Measurements from ENCODE around the gene MGAT5.

Gene MGAT5

GRCh38 chr2:134278553-134278952 lies 24.7 kb downstream of the MGAT5 start:
- no peak for DNase-seq (ENCODE audit: low read depth)
- no peak overlapping the region for H3K4me3 ChIP-seq (ENCODE audit: low read length)
- TF ChIP-seq CTCF (IDR thresholded peaks at IDR 0.05; ENCODE audit: insufficient read depth, low read depth, low read length, missing control alignments), result no peak

GRCh38 chr2:134279417-134279816 lies 25.5 kb downstream of the MGAT5 start:
- no peak for TF ChIP-seq CTCF (IDR thresholded peaks at IDR 0.05; ENCODE audit: insufficient read depth, low read depth, low read length, missing control alignments)
- H3K4me3 ChIP-seq (ENCODE audit: low read length), result no peak overlapping the region
- DNase-seq (ENCODE audit: low read depth), result no peak

- H3K4me3 ChIP-seq (ENCODE audit: low read length), result no peak overlapping the region
- TF ChIP-seq CTCF (IDR thresholded peaks at IDR 0.05; ENCODE audit: insufficient read depth, low read depth, low read length, missing control alignments), result no peak
- no peak for DNase-seq (ENCODE audit: low read depth)
These were observed 26.4 kb downstream of the MGAT5 start for GRCh38 chr2:134280231-134280630.

GRCh38 chr2:134280726-134281125 lies 26.9 kb downstream of the MGAT5 start:
- no peak for DNase-seq (ENCODE audit: low read depth)
- TF ChIP-seq CTCF (IDR thresholded peaks at IDR 0.05; ENCODE audit: insufficient read depth, low read depth, low read length, missing control alignments), result no peak
- no peak overlapping the region for H3K4me3 ChIP-seq (ENCODE audit: low read length)

GRCh38 chr2:134281815-134282419 lies 28.0 kb downstream of the MGAT5 start:
- no peak for TF ChIP-seq CTCF (IDR thresholded peaks at IDR 0.05; ENCODE audit: insufficient read depth, low read depth, low read length, missing control alignments)
- H3K4me3 ChIP-seq (ENCODE audit: low read length), result no peak overlapping the region
- no peak for DNase-seq (ENCODE audit: low read depth)

- no peak overlapping the region for H3K4me3 ChIP-seq (ENCODE audit: low read length)
- no peak for TF ChIP-seq CTCF (IDR thresholded peaks at IDR 0.05; ENCODE audit: insufficient read depth, low read depth, low read length, missing control alignments)
- DNase-seq (ENCODE audit: low read depth), result no peak
These were observed 28.9 kb downstream of the MGAT5 start for GRCh38 chr2:134282629-134283400.

- DNase-seq (ENCODE audit: low read depth), result no peak
- no peak for TF ChIP-seq CTCF (IDR thresholded peaks at IDR 0.05; ENCODE audit: insufficient read depth, low read depth, low read length, missing control alignments)
- no peak overlapping the region for H3K4me3 ChIP-seq (ENCODE audit: low read length)
These were observed 29.8 kb downstream of the MGAT5 start for GRCh38 chr2:134283661-134284060.

Measured in epithelial cell of esophagus (primary cell).